ENCODE data around the gene RASGEF1C.

RASGEF1C gene

DNA sequence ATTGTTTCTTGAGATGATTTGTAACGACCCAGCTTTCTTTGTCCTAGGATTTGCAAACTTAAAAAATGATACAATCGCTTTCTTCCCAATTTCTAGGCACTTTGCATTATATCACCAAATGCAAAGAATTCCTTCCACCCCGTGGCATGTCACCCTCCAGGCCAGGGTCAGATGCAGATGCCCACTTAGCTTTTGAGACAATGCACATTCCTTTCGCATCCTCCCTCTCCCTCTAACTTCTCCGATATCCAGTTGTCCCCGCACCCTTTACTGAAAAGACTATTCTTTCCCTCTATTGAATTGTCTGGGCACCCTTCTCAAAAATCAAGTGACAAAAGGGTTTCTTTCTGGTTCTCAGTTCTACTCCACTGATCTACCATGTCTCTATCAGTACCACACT is 154.8 kb downstream of the RASGEF1C start:
- Histone ChIP-seq H3K9me3 (no peaks in the 10 kb centered on the region), H3K4me3 (ENCODE audit: low read depth in 1 of 2, low read length in 1 of 2) (no peak overlapping the region), H3K27ac (no peak overlapping the region), H3K36me3 (peaks cover 6% of the 10 kb centered on the region), H3K27me3 (no peaks in the 10 kb centered on the region), H3K4me1 (ENCODE audit: control insufficient read depth in 1 of 2, insufficient read depth in 1 of 2, low read depth in 1 of 2, low read length in 1 of 2) (peaks cover 12 to 32% of the 10 kb centered on the region in 2 experiments)
- TF ChIP-seq, protein P1, sequence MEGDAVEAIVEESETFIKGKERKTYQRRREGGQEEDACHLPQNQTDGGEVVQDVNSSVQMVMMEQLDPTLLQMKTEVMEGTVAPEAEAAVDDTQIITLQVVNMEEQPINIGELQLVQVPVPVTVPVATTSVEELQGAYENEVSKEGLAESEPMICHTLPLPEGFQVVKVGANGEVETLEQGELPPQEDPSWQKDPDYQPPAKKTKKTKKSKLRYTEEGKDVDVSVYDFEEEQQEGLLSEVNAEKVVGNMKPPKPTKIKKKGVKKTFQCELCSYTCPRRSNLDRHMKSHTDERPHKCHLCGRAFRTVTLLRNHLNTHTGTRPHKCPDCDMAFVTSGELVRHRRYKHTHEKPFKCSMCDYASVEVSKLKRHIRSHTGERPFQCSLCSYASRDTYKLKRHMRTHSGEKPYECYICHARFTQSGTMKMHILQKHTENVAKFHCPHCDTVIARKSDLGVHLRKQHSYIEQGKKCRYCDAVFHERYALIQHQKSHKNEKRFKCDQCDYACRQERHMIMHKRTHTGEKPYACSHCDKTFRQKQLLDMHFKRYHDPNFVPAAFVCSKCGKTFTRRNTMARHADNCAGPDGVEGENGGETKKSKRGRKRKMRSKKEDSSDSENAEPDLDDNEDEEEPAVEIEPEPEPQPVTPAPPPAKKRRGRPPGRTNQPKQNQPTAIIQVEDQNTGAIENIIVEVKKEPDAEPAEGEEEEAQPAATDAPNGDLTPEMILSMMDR (IDR thresholded peaks at IDR 0.05): no peak

DNA sequence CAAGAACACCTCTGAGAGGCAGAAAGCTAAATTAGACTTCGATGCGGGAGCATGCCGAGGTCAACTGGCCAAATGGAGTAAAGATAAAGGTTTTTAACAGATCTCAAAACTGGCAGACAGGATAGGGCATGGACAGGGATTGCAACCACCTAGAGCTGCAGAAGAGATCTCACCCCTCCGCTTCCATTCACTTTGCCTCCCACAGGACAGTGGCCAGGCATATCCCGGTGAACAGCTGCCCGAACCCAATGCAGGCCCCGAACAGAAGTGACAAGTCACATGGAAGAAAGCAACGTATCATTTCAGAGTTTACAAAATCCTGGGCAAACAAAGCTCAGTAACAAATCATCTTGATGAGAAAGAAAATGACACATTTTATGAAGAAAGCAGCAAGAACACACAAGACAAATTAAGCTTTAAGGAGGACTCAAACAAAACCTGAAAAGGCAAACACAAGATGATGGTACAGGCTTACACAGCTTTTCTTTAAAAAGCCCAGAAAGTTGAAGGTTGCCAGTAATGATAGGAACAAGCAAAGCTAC is 155.9 kb downstream of the RASGEF1C start:
- H3K36me3 ChIP-seq: peaks cover 4% of the 10 kb centered on the region
- TF ChIP-seq, protein P1 (IDR thresholded peaks at IDR 0.05): no peak
- peaks cover 8 to 24% of the 10 kb centered on the region in 2 experiments for H3K4me1 ChIP-seq (ENCODE audit: control insufficient read depth in 1 of 2, insufficient read depth in 1 of 2, low read depth in 1 of 2, low read length in 1 of 2)
- H3K9me3 ChIP-seq: no peaks in the 10 kb centered on the region
- H3K4me3 ChIP-seq (ENCODE audit: low read depth in 1 of 2, low read length in 1 of 2): no peak overlapping the region
- H3K27me3 ChIP-seq: no peaks in the 10 kb centered on the region
- H3K27ac ChIP-seq: no peak overlapping the region

DNA sequence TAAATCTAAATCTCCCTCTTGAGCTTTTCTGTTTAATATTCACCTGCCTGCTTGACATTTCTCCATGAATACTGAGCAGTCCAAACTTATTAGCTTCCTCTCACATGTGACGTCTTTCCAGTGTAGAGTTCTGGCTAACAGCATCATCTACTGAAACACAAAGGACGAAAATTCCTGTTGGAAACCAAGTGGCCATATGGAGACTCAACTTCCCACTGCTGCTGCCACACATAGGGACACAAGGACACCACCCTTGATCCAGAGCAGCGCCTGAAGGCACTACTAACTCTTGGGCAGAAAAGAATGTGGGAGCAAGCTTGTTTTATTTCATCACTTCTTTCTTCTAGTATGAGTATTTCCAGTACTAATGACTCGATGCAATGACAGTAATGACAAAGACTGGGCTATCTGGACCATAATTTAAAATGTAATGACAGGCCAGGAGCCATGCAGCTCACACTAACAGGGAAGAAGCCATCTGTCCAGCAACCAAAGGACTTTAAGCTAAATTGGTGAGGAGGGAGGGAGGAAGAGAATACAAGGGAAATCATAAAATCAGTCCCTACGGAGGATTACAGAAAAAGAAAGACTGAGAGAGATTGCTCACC is 156.7 kb downstream of the RASGEF1C start:
- TF ChIP-seq, protein P1 (IDR thresholded peaks at IDR 0.05): no peak
- Histone ChIP-seq H3K27me3 (no peaks in the 10 kb centered on the region), H3K9me3 (no peaks in the 10 kb centered on the region), H3K36me3 (no peaks in the 10 kb centered on the region), H3K4me1 (ENCODE audit: control insufficient read depth in 1 of 2, insufficient read depth in 1 of 2, low read depth in 1 of 2, low read length in 1 of 2) (peaks cover 8 to 23% of the 10 kb centered on the region in 2 experiments), H3K4me3 (ENCODE audit: low read depth in 1 of 2, low read length in 1 of 2) (no peak overlapping the region), H3K27ac (no peak overlapping the region)
